HS-5 (cell line): Measurements from ENCODE around the gene CNIH2.

Source experiments
- DNase-seq: peaks from one replicate; pipeline ENCODE4 v3.0.0-alpha.2; 2012; ENCODE audit warnings: low read depth

Gene CNIH2

GRCh38 chr11:66331542-66332370 is 53.8 kb downstream of the CNIH2 start:
- DNase-seq, result no peak

GRCh38 chr11:66332371-66333219 is 54.6 kb downstream of the CNIH2 start:
- DNase-seq, result no peak

GRCh38 chr11:66333220-66333877 is 55.4 kb downstream of the CNIH2 start:
- DNase-seq, result no peak
